HG03571 (cell line): ENCODE data around the gene LRIG1.

Experiments
- ATAC-seq: cut with Tn5 transposase; IDR thresholded peaks from one replicate; pipeline ENCODE4 v1.9.1; 2021; ENCODE audit not compliant: unreplicated experiment

Gene LRIG1

DNA sequence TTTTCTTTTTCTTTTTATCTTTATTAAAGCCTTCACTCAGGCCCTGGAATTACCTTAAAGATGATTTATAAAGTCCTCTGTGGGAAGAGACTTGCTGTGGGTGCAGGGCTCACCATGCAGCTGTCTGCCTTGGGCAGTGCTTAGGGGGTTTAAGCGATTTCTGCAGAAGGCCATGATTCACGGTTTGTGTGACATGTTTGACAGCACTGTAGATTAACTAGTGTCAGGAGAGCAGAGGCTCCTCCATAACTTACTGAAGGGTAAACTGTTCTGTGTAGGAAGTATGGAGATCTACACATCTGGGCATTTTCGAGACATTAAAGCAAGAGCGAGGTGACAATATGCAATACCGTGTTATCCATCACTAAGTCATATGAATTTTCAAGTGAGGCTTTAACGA lies 137.7 kb downstream of the LRIG1 start:
- ATAC-seq, result no peak

DNA sequence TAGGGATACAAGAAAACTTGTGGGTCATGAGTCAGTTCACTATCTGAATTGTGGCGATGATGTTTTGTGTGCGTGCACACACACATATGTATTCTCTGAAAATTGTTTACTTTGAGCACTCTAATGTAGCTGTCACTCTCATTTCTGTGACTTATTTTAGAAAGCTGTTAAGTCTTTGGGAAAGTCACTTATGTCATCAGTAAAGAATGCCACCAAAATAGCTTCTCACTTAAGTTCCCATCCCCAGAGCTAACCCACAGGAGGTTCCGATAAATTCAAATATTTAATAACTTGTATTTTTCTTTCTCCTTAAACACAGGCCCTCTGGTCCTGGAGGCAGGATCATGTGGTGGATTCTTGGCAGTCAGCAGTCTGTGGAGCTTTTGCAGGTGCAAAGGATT lies 138.3 kb downstream of the LRIG1 start:
- ATAC-seq, result no peak

DNA sequence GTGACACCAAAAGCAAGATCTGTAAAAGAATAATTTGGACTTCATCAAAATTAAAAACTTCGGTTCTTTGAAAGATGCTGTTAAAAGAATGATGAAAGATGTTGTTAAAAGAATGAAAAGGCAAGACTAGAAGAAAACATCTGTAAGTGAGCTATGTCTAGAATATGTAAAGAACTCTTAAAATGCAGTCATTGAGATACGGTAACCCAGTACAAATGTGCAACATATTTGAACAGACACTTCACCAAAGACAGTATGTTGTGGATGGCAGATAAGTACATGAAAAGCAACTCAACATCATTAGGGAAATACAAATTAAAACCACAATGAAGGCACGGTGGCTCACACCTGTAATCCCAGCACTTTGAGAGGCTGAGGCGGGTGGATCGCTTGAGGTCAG lies 139.5 kb downstream of the LRIG1 start:
- ATAC-seq, result no peak

DNA sequence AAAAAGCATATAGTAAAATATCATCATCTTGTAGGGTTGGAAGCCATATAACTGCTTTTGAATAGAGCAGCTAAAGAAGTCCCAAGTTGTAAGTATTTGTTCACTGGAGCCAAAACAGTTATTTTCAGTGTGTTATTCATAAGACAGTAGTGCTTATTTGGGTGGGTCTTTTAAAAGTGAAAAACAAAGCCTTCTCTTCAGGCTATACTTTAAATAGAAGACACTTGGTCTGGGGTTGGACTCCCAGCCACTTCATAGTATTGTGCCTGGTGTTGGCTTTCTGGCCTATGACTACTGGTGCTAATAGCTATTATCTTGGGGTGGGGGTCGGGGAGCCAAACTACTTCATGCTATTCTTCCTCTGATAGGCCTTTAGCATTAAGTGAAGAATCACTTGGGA lies 144.8 kb downstream of the LRIG1 start:
- ATAC-seq, result no peak

DNA sequence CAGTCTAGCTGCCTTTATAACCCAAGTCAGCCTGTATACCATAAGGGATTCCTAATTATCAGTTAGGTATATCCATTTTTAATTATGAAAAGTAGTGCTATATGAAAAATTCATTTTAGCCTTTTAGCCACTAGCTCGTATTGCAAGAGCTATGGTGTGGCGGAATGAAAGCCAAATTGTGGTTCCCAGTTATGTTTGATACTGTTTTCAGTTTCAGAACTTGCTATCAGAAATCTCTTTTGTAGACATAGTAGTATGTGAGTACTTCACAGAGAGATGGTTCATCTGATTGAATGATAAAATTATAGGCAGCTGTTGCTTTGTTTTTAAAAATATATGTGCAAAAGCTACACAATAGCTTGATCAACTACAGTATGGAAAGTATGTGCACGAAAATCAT lies 145.4 kb downstream of the LRIG1 start:
- ATAC-seq, result no peak

DNA sequence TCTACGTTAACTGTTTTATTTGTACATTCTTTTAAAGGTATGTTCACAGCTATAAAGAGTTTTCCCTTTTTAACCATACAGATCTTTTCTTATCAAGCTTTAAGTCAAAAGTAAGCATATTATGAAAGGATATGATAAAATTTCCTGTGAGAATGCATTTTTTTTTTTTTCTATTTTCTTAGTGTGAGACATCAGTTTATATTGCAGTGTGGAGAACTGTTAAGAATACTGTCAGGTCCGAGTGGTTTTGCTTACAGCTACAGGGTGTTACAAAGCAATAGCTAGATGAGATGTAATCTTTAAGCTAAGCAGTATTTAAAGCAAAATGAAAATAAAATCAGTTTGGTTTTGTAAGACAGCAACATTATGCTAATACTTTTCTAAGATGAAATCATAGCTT lies 146.8 kb downstream of the LRIG1 start:
- no peak for ATAC-seq

DNA sequence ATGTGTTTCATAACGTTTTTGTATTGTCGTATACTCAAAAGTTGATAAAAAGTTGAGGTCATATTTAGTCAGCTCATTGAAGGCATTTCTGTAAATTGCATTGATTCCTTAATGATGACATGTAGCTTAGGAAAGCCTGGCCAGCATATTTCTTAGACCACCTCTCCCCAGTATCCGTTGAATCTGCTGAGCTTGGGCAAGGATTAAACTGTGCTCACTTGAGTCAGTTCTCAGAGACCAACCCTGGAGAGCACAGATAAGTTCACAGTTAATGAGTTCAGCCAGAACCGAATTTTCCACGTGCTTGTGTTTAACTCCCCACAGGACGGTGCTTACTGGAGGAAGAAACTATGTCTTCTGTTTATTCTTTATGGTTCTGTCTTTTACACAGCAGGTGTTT lies 147.3 kb downstream of the LRIG1 start:
- no peak for ATAC-seq

DNA sequence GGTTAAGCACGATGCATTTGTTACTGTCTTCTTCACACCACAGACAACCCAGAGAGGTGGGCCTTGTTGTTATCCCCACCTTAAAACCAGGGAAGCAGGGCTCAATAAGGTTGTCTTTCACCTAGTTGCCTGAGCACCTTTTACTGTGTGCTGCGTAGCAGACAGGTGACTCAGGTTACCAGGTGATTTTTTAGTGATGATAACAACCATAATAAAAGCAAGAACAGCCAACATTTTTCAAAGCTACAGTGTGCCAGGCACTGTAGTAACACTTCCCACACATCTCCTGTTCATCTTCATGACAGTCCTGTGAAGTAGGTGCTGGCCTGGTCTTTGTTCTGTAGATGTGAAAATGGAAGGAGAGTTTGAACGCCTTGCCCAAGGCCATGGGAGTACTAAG lies 147.8 kb downstream of the LRIG1 start:
- no peak for ATAC-seq

DNA sequence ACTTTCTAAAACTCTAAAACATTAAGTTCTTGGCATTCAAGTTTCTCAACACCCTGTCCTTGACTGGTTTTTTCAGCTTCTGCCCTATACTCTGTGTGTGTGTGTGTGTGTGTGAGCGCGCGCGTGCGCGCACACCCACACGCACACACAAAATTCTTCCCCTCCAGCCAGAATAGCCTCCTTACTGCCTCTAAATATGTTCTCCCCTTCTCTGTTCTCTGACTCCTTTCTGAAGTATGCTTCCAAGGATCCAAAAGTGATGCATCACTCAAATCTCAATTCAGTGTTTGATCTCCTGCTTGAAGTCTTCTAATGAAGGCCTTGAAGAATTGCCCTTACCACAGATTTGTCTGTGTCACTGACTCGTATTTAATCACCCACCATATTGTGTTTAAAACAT lies 150.2 kb downstream of the LRIG1 start:
- ATAC-seq, result no peak

DNA sequence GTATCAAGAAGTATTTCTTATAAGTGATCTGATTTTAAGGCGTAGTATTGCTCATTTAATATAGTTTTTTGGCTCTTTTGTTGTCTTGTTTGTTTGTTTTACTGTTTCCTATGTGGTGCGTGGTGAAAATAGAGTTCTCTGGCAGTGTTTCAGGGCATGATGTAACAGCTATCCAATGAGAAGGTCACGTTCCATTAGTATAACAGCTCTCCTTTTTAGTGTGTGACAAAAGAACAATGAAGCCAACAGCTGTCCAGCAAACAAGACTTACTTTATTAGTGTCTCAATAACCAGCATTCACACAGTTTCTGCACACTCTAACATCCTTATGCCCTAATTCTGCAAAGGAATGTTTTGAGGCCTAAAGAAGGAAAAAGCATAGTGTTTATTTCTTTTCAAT lies 152.1 kb downstream of the LRIG1 start:
- ATAC-seq, result no peak

DNA sequence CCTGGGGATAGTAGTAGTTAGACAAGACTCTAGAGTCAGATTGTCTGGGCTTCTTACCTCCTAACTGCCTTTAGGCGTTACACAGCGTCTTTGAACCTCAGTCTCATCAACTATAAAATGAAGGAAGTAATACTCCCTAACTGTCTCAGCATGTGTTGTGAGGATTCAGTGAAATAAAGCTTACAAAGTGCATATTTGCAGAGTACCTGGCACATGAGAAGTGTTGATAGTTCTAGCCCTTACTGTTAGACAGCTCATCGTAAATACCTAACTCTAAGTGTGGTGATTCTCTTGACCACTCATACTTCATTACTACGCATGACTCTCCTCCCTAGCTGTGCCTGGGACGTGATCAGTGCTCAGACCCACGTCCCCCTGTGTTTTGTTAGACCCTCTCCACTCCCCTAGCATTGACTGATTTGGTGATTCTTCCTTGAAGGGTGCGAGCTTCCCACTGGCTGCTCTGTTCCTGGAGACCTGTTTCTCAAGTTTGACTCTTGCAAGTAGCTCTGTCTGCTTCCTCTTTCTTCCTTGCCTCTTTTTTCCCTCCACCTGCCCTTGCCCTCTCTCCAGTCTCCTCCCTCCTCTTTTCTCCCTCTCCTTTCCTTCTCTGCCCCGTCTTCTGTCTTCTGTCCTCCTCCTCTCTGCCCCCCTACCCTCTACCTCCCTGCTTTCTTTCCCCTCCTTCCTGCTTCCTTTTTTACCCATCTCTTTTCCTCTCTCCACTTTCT lies 155.8 kb downstream of the LRIG1 start:
- no peak for ATAC-seq

DNA sequence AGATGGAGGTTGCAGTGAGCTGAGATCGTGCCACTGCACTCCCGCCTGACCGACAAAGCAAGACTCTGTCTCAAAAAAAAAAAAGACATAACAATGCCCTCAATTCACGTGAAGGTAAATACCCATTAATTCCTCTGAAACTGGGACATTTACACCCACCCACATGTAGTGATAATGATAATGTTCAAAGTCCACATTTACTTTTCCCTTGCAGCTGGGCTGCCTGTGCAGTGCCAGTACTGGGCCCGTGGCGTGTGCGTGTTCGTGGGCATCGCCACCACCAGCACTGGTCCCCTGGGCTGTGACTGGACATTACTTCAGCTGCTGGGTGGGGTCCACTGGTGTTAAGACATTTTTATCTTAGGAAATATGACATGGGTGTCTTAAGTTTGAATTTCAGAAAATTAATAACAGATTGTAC lies 156.4 kb downstream of the LRIG1 start:
- ATAC-seq, result no peak

DNA sequence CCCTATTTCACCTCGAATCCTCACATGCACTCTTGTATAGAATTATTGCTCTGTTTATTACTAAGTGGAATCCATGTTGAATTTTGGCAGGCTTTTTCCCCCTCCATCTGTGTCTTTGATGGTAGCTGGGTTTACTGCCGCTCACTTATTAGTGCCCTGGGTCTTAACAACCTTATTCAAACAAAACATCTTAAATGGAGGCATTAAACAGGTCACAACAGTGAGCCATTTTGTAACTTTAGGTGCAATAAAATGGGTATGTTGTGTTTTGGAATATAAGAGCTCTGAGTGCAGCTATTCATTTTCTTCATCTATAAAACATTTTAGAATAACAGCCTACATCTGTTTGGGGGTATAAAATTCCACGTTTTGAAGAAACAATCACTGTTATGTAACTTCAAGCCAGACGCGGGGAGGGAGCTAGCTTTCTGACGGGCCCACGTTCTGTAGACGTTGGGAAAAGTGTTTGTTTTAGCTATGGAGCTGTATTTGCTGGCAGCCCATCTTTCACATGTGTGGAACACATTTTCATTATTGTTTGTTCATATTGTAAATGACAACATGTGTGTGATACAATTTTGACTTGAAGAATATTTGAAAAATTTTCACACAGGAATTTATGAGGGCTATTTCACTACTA lies 158.0 kb downstream of the LRIG1 start:
- ATAC-seq, result no peak

DNA sequence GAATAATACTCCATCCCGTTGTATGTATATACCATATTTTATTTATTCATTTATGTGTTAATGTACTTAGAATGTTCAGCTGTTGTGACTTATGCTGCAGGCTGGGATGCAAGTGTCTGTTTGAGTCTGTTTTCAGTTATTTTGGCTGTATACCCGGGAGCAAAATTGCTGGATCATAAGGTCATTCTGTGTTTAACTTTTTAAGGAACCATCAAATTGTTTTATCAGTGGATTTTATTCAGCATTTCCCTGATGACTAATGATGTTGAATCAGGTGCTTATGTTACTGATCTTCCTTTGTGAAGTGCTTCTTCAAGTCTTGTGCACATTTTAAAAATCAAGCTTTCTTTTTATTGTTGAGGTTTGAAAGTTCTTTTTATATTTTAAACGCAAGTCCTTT lies 161.9 kb downstream of the LRIG1 start:
- no peak for ATAC-seq

DNA sequence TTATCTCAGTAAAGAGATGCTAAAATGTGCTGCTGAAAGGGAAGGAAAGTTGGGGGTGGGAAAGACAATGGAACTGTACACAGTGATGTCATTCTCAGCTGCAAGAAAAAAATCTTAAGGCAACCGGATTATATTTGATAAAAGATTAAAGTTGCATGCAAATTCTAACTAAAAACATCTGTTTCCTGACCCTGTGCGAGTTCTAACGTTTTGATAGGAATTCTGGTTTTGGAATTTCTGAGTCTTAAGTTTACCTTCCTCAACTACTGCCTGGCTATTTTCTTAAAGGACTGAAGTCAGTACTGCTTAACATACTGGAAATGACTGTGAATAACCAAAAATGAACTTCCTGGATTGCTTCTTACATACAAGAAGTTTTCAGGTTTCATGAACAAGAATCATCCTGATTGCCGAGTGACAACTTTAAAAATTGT lies 164.5 kb downstream of the LRIG1 start:
- no peak for ATAC-seq

DNA sequence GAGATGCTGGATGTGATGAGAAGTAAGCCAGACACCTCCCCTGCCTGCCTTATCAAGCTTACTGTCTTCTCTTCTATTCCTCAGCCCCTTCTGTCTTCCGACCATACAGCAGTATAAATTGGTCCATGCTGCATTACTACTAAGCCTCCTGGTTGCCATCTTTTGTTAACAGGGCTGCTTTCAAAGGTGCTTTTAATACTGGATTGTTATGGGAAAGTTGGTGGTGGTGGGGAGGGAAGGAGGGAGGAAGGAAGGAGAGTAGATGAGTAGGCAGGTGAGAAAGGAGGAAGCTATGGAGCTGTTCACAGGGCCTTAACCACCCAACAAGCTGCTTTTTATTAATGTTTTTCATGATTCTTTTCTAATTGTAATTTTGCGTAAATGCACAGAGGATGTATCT lies 165.2 kb downstream of the LRIG1 start:
- no peak for ATAC-seq
